Measurements from ENCODE around the gene PTPN21. TPM values are rescaled to one million over a fixed set of nuclear protein-coding genes. Genes with fewer than 3 reads are reported as not detected.
A peak's percentile ranks its signal among the peaks of the same experiment; 100 is the strongest.

Gene PTPN21
- total RNA-seq, 1 donor = 16.2 TPM

GRCh38 chr14:88556581-88556980 lies 1.8 kb upstream of the PTPN21 start:
- no peak overlapping the region for H3K4me3 ChIP-seq (ENCODE audit: low read depth, low read length)
- no peak for TF ChIP-seq CTCF (IDR thresholded peaks at IDR 0.05; ENCODE audit: insufficient read depth, low read length)
- DNase-seq (ENCODE audit: low read depth) = peak; percentile 14

GRCh38 chr14:88553886-88554456 lies 836 bp downstream of the PTPN21 start:
- DNase-seq (ENCODE audit: low read depth) = peak; percentile 42
- TF ChIP-seq CTCF (IDR thresholded peaks at IDR 0.05; ENCODE audit: insufficient read depth, low read length) = no peak
- H3K4me3 ChIP-seq (ENCODE audit: low read depth, low read length) = peak overlapping the region; percentile 76

- peak overlapping the region; percentile 84 for H3K4me3 ChIP-seq (ENCODE audit: low read depth, low read length)
- DNase-seq (ENCODE audit: low read depth) = no peak
- no peak for TF ChIP-seq CTCF (IDR thresholded peaks at IDR 0.05; ENCODE audit: insufficient read depth, low read length)
These were observed 1.9 kb downstream of the PTPN21 start for GRCh38 chr14:88552876-88553275.

- H3K4me3 ChIP-seq (ENCODE audit: low read depth, low read length) = peak overlapping the region; percentile 84
- peak; percentile 34 for DNase-seq (ENCODE audit: low read depth)
- TF ChIP-seq CTCF (IDR thresholded peaks at IDR 0.05; ENCODE audit: insufficient read depth, low read length) = no peak
These were observed 2.8 kb downstream of the PTPN21 start for GRCh38 chr14:88551980-88552431.

- DNase-seq (ENCODE audit: low read depth) = peak; percentile 89
- peak; percentile 42 for TF ChIP-seq CTCF (IDR thresholded peaks at IDR 0.05; ENCODE audit: insufficient read depth, low read length)
- H3K4me3 ChIP-seq (ENCODE audit: low read depth, low read length) = peak overlapping the region; percentile 84
These were observed 3.5 kb downstream of the PTPN21 start for GRCh38 chr14:88551094-88551870.

GRCh38 chr14:88550078-88550477 lies 4.7 kb downstream of the PTPN21 start:
- TF ChIP-seq CTCF (IDR thresholded peaks at IDR 0.05; ENCODE audit: insufficient read depth, low read length) = no peak
- DNase-seq (ENCODE audit: low read depth) = no peak
- H3K4me3 ChIP-seq (ENCODE audit: low read depth, low read length) = no peak overlapping the region
